Measurements from ENCODE around the gene HEATR9. TPM values are rescaled to one million over a fixed set of nuclear protein-coding genes. Genes with fewer than 3 reads are reported as not detected.

Gene HEATR9
- total and polyA plus RNA-seq, 2 of the 13 experiments (the other 11 are each of a cell fraction or from before 2014, with no cell fraction given), result not detected

- TF ChIP-seq THRA (CRISPR knock-in tag; IDR thresholded peaks at IDR 0.05; ENCODE audit: borderline replicate concordance) (peak; percentile 47; the same call in 1 of the 2 replicates), SKI (IDR thresholded peaks at IDR 0.05; ENCODE audit: partially characterized antibody) (peak; percentile 89), MXD3 (CRISPR knock-in tag; IDR thresholded peaks at IDR 0.05) (no peak), ZC3H4 (CRISPR knock-in tag; IDR thresholded peaks at IDR 0.05; ENCODE audit: borderline replicate concordance) (no peak), CEBPB (IDR thresholded peaks at IDR 0.05; ENCODE audit: borderline replicate concordance, low read depth, low read length) (peak; percentile 90), ZNF788 (CRISPR knock-in tag; IDR thresholded peaks at IDR 0.05; ENCODE audit: borderline replicate concordance) (no peak), ZZZ3 (CRISPR knock-in tag; IDR thresholded peaks at IDR 0.05; ENCODE audit: borderline replicate concordance) (no peak), NCOR1 (IDR thresholded peaks at IDR 0.05; ENCODE audit: borderline replicate concordance, low read length) (peak; percentile 49; the same call in 1 of the 2 replicates), ZNF468 (CRISPR knock-in tag; IDR thresholded peaks at IDR 0.05) (no peak), GABPB1 (CRISPR knock-in tag; IDR thresholded peaks at IDR 0.05) (no peak), NFIC (IDR thresholded peaks at IDR 0.05; ENCODE audit: low read length) (no peak), ZNF800 (CRISPR knock-in tag; IDR thresholded peaks at IDR 0.05) (no peak), MAFF (IDR thresholded peaks at IDR 0.05; ENCODE audit: low read depth, low read length) (no peak), AFF4 (CRISPR knock-in tag; IDR thresholded peaks at IDR 0.05) (no peak), ZNF224 (CRISPR knock-in tag; IDR thresholded peaks at IDR 0.05) (no peak), SRSF9 (IDR thresholded peaks at IDR 0.05; ENCODE audit: borderline replicate concordance, insufficient read depth, low read depth, low read length, poor library complexity, severe bottlenecking) (no peak), ZNF326 (CRISPR knock-in tag; IDR thresholded peaks at IDR 0.05; ENCODE audit: borderline replicate concordance) (no peak), KMT2A (CRISPR knock-in tag; IDR thresholded peaks at IDR 0.05) (no peak), RARA (CRISPR knock-in tag; IDR thresholded peaks at IDR 0.05) (peak; percentile 90), TFE3 (CRISPR knock-in tag; IDR thresholded peaks at IDR 0.05) (peak; percentile 48; the same call in 1 of the 2 replicates)
Observed at GRCh38 chr17:35915153-35915964, 46.7 kb upstream of the HEATR9 start (continued).

Measured in HepG2 (cell line).